GM10248 (cell line): ENCODE results near the gene GATA5.

Source experiments
- CTCF ChIA-PET: fragments of 300-600 bp; sonication (Branson Sonifier 250); formaldehyde crosslinking; extraction: SDS; loops from one replicate; lab custom pipeline; 2021; ENCODE audit warnings: antibody characterized with exemption; lab: Yijun Ruan, JAX
- POLR2A ChIA-PET: fragments of 350-650 bp; sonication (Branson Sonifier 250); formaldehyde crosslinking; extraction: SDS; loops from one replicate; lab custom pipeline; 2020; ENCODE audit warnings: antibody characterized with exemption; lab: Yijun Ruan, JAX
- DNase-seq: peaks from one replicate; pipeline ENCODE4 v3.0.0; 2012; ENCODE audit errors: extremely low spot score
- TF ChIP-seq, protein P1 (sequence below): IDR thresholded peaks from 2 replicates; pipeline ENCODE4 v1.5.1; 2012; ENCODE audit warnings: mild to moderate bottlenecking, low read depth; ENCODE audit errors: extremely low read depth, missing control alignments, control extremely low read depth

GATA5 gene

GRCh38 chr20:62418709-62419487, 56.9 kb downstream of the GATA5 start:
- TF ChIP-seq, protein P1, sequence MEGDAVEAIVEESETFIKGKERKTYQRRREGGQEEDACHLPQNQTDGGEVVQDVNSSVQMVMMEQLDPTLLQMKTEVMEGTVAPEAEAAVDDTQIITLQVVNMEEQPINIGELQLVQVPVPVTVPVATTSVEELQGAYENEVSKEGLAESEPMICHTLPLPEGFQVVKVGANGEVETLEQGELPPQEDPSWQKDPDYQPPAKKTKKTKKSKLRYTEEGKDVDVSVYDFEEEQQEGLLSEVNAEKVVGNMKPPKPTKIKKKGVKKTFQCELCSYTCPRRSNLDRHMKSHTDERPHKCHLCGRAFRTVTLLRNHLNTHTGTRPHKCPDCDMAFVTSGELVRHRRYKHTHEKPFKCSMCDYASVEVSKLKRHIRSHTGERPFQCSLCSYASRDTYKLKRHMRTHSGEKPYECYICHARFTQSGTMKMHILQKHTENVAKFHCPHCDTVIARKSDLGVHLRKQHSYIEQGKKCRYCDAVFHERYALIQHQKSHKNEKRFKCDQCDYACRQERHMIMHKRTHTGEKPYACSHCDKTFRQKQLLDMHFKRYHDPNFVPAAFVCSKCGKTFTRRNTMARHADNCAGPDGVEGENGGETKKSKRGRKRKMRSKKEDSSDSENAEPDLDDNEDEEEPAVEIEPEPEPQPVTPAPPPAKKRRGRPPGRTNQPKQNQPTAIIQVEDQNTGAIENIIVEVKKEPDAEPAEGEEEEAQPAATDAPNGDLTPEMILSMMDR, result no peak
- DNase-seq, result no peak
- POLR2A ChIA-PET, result no interaction called here
- CTCF ChIA-PET, result interaction anchor here (0.8 kb wide), 1 partner anchor 9 kb away, joined by 3 read pairs; no protein-coding TSS in a partner anchor

GRCh38 chr20:62417981-62418708, 57.6 kb downstream of the GATA5 start:
- POLR2A ChIA-PET, result no interaction called here
- TF ChIP-seq, protein P1, result no peak
- CTCF ChIA-PET, result no interaction called here
- no peak for DNase-seq

DNA sequence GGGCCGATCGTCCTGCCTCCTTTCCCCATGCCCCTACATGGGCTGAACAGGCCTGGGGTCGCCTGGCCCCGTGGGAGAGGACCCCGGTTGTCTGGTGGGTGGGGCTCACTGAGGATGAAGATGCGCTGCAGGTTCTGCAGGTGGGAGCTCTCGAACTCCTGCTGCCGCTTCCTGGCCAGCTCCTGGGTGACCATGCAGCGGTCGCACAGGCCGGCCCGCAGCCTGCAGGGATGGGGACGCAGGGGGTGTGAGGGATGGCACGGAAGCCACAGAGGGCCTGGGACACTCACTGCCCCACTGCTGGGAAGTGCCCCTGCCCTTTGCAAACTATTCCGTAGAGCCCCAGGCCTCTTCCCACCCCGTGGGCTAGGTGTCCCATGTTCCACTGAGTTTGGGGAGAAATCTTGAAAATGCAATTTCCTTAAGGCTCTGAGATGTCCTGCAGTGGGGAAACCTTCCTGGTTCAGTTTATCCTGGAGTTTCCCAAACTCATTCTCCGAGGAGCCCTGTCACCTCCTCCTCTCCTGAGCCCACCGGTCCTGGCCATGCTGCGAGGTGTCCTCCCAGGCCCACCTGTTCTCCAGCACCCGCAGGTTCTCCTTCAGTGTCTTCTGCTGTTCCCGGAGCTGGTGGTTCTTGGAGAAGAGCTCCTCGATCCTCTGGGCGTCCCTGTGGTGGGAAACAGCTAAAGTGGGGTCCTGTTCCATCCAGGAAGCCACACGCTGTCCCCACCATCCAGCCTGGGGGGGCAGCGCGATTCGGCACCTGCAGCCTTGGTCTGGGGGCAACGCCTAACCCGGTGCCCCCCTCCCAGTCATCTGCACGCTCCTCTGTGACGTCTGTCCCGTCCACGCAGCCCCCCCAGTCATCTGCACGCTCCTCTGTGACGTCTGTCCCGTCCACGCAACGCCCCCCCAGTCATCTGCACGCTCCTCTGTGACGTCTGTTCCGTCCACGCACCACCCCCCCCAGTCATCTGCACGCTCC, 58.9 kb downstream of the GATA5 start:
- DNase-seq, result no peak
- POLR2A ChIA-PET, result no interaction called here
- TF ChIP-seq, protein P1, result no peak
- CTCF ChIA-PET, result no interaction called here

DNA sequence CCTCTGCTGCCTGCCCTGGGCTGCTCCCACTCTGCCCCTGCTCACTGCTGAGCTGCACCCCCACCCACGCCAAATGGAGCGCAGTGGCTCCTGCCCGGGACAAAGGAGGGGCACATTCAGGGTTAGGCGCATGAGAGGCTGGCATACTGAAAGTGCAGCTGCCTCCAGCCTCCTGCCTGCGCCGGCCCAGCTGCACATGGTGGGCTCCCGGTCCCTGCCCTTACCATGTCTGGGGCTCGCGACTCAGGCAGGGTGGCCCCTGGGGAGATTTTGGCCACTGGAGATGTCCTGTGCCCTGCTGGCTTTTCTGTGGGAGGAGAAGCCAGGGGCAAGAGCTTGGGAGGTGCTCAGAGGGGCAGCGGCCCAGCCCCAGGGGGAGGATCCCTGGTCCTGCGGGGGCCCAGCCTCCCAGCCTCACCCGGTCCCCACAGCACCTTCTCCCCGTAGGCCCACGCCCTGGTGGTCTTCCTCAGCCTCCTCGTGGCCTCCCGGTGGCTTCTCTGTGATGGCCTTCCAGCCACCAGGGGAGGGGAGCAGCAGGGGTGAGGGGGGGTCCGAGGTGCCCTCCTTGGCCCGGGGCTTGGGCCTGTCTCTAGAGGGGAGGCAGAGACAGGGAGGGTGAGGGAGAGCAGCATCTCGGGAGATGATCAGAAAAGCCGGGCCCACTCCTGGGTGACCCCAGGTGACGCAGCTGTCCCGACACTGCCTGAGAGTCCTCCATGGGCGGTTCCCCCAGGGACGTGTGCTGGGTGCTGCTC, 60.3 kb downstream of the GATA5 start:
- TF ChIP-seq, protein P1, result no peak
- ChIA-PET CTCF (no interaction called here), POLR2A (no interaction called here)
- no peak for DNase-seq

GRCh38 chr20:62413896-62414481, 61.8 kb downstream of the GATA5 start:
- CTCF ChIA-PET, result interaction anchor here (0.9 kb wide), 1 partner anchor 113 kb away, joined by 3 read pairs; no protein-coding TSS in a partner anchor
- POLR2A ChIA-PET, result interaction anchor here (0.5 kb wide), 1 partner anchor 14 kb away, joined by 6 read pairs; no protein-coding TSS in a partner anchor
- TF ChIP-seq, protein P1, result no peak
- DNase-seq, result no peak
